ENCODE results near the gene LDAF1. TPM values are rescaled to one million over a fixed set of nuclear protein-coding genes. Genes with fewer than 3 reads are reported as not detected.
"Not testable (repeated sequence)": the region's sequence is repeated elsewhere in the genome, so short reads cannot be mapped to it uniquely, and the experiment has no call there.

LDAF1 gene
- total and polyA plus RNA-seq, 2 of the 8 experiments (the other 6 are each of a cell fraction or from before 2014, with no cell fraction given) = 32.4 to 34.2 TPM

GRCh38 chr16:21169249-21169981 is 10.9 kb downstream of the LDAF1 start (continued):
- no peak for TF ChIP-seq SIN3A (conservative IDR thresholded peaks at IDR 0.05 in 1 of 2, IDR thresholded peaks at IDR 0.05 in 1 of 2; ENCODE audit: low read depth in 1 of 2, low read length in 2 of 2)
- no peak for TF ChIP-seq NANOG (IDR thresholded peaks at IDR 0.05; ENCODE audit: insufficient read depth, low read depth, low read length, poor library complexity, severe bottlenecking)
- no peak for TF ChIP-seq KDM1A (IDR thresholded peaks at IDR 0.05; ENCODE audit: borderline replicate concordance, low read length)
- no peak for TF ChIP-seq CBX8 (IDR thresholded peaks at IDR 0.05; ENCODE audit: borderline replicate concordance, low read depth, low read length)
- no peak for TF ChIP-seq HDAC6 (IDR thresholded peaks at IDR 0.05; ENCODE audit: low read depth, low read length)
- TF ChIP-seq CTBP2 (IDR thresholded peaks at IDR 0.05; ENCODE audit: borderline replicate concordance, insufficient read depth, insufficient read length, low read length) = no peak

- H3K23me2 ChIP-seq (ENCODE audit: low read depth, low read length); H2AK5ac ChIP-seq (ENCODE audit: low read depth, low read length); FAIRE-seq; H3K27me3 ChIP-seq (replicated peaks in 1 of 4; ENCODE audit: control insufficient read depth in 3 of 4, extremely low read depth in 1 of 4, insufficient read depth in 3 of 4, low read length in 3 of 4); H2AFZ ChIP-seq (ENCODE audit: low read length); H3K9me3 ChIP-seq (ENCODE audit: insufficient read depth in 2 of 2, low read depth in 1 of 2, low read length in 1 of 2); H4K8ac ChIP-seq (ENCODE audit: extremely low read depth, insufficient read depth, low read length); H2BK15ac ChIP-seq (ENCODE audit: low read length); H3K18ac ChIP-seq (ENCODE audit: extremely low read depth, low read length); H3K4ac ChIP-seq (replicated peaks; ENCODE audit: insufficient read length, low read depth, low read length); H3K4me1 ChIP-seq (replicated peaks in 1 of 4; ENCODE audit: control insufficient read depth in 3 of 4, insufficient read depth in 4 of 4, low read length in 3 of 4); H4K20me1 ChIP-seq (replicated peaks in 1 of 2; ENCODE audit: control insufficient read depth in 1 of 2, insufficient read depth in 2 of 2, low read length in 2 of 2); H4K5ac ChIP-seq (ENCODE audit: insufficient read length, low read depth, low read length); H3K14ac ChIP-seq (ENCODE audit: insufficient read length); H2BK20ac ChIP-seq (ENCODE audit: low read length); H3K4me2 ChIP-seq (ENCODE audit: insufficient read depth in 1 of 2, low read depth in 2 of 2, low read length in 2 of 2); H3K23ac ChIP-seq (ENCODE audit: insufficient read length); H3K79me1 ChIP-seq (ENCODE audit: low read depth, low read length); H4K91ac ChIP-seq (replicated peaks; ENCODE audit: insufficient read length, low read length); H3K27ac ChIP-seq (ENCODE audit: low read depth, low read length); H3K4me3 ChIP-seq (ENCODE audit: extremely low read depth in 1 of 4, insufficient read depth in 2 of 4, low read depth in 3 of 4, low read length in 4 of 4); H3K79me2 ChIP-seq (ENCODE audit: control insufficient read depth in 1 of 2, insufficient read depth in 2 of 2, low read length in 2 of 2); H2BK12ac ChIP-seq (ENCODE audit: low read depth, low read length); DNase-seq (ENCODE audit: low read depth in 1 of 2, low spot score in 2 of 2); H2BK120ac ChIP-seq (replicated peaks; ENCODE audit: low read depth, low read length); H3K56ac ChIP-seq (replicated peaks; ENCODE audit: insufficient read length, low read depth, low read length); H3K9ac ChIP-seq (replicated peaks in 1 of 4; ENCODE audit: extremely low read depth in 1 of 4, low read depth in 3 of 4, low read length in 3 of 4); H2BK5ac ChIP-seq (ENCODE audit: low read depth, low read length): not testable (repeated sequence)
- CTCF ChIA-PET (ENCODE audit: partially characterized antibody) = interaction anchor here (1.2 to 1.8 kb wide), 2 partner anchors 11 to 131 kb away, joined by 4 to 5 read pairs; no protein-coding TSS in a partner anchor
- peaks cover 17 to 74% (median 50%) of the 10 kb centered on the region in 4 experiments for H3K36me3 ChIP-seq (ENCODE audit: control insufficient read depth in 2 of 4, insufficient read depth in 4 of 4, low read length in 3 of 4)
- POLR2A ChIA-PET (ENCODE audit: partially characterized antibody) = interaction anchor here (0.8 kb wide), 1 partner anchor 9 kb away, joined by 3 read pairs; no protein-coding TSS in a partner anchor
- 93% methylated on average over 8 of the region's 8 CpGs; no CpG with 5 or more reads in 1 of the 2 experiments for WGBS, 2 experiments (ENCODE audit: extremely low coverage in 1 of 2, insufficient coverage in 1 of 2, insufficient read length in 1 of 2, insufficient replicate concordance in 2 of 2, low coverage in 1 of 2, low lambda C conversion rate in 2 of 2, missing lambda C conversion rate in 1 of 2)
Measured at GRCh38 chr16:21170116-21170515, 11.6 kb downstream of the LDAF1 start.

Data from H1 (cell line).